ENCODE data around the gene SKIC2. TPM values are rescaled to one million over a fixed set of nuclear protein-coding genes. Genes with fewer than 3 reads are reported as not detected.
"Not testable (repeated sequence)": the region's sequence is repeated elsewhere in the genome, so short reads cannot be mapped to it uniquely, and the experiment has no call there.

SKIC2 gene
- total and polyA plus RNA-seq, 2 of the 4 experiments (the other 2 are of a cell fraction), result 30.6 to 46.0 TPM

DNA sequence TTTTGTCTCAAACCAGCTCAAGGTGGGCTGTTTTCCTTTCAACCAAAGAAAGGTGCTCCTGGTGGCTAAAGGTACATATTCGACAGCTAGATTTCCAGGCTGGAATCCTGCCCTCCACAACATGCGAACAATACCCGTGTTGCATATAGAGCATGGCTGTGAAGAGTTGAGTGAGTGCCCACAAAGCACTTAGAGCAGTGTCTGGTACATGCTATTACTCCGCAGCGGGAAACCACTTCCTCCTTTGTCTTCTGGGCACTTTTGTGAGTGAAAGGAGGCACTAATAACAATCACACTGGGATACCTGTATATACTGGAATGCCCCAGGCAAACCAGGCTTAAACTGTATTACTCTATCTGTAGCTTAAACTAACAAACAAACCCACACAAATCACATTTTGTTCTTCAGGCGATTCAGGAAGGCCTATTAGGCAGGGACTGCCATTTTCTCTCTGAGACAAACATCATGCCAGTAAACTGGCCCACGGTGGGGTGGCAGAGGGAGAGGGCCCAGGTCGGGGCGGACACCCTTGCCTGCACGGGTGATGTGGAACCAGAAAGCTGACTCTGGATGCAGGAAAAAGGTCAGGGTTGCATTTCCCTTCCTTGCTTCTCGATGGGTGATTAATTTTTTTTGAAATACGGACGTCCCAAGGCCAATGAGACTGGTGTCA lies 46.0 kb downstream of the SKIC2 start:
- H3K9me3 ChIP-seq (ENCODE audit: control insufficient read depth, insufficient read depth, low read length); H4K8ac ChIP-seq (ENCODE audit: low read depth in 2 of 2, low read length in 2 of 2); H2BK15ac ChIP-seq (ENCODE audit: low read depth, low read length); POLR2A ChIA-PET (ENCODE audit: unreplicated experiment); H4K91ac ChIP-seq (ENCODE audit: insufficient read depth, low read depth, low read length); H3K18ac ChIP-seq (ENCODE audit: low read depth, low read length); H2AK9ac ChIP-seq (replicated peaks; ENCODE audit: low read depth, low read length, poor library complexity); CTCF ChIA-PET; H4K20me1 ChIP-seq (ENCODE audit: insufficient read depth, low read length); H2AFZ ChIP-seq (replicated peaks; ENCODE audit: low read length, poor library complexity); H3K14ac ChIP-seq (replicated peaks; ENCODE audit: low read depth, low read length); H3K4ac ChIP-seq (ENCODE audit: low read depth, low read length); H3K4me3 ChIP-seq (ENCODE audit: insufficient read depth, low read depth, low read length); H2BK5ac ChIP-seq (ENCODE audit: low read depth, low read length, poor library complexity, severe bottlenecking); DNase-seq; H3K36me3 ChIP-seq (ENCODE audit: control insufficient read depth, insufficient read depth, low read length); H3K27ac ChIP-seq (ENCODE audit: insufficient read depth, low read length); in situ Hi-C loops (cut with MboI; ENCODE audit: low sequenced_read_pairs); H3K56ac ChIP-seq (ENCODE audit: extremely low read depth, insufficient read depth, low read length); H3K9me1 ChIP-seq (ENCODE audit: insufficient read depth, low read length); dilution Hi-C loops (cut with HindIII; ENCODE audit: low sequenced_read_pairs, unreplicated experiment); H3K4me1 ChIP-seq (ENCODE audit: control insufficient read depth, insufficient read depth, low read length); H2BK20ac ChIP-seq (ENCODE audit: low read depth, low read length); ATAC-seq (ENCODE audit: low read depth); H2BK120ac ChIP-seq (ENCODE audit: low read depth, low read length); H3K27me3 ChIP-seq (ENCODE audit: control insufficient read depth, insufficient read depth, low read length); H4K5ac ChIP-seq (ENCODE audit: low read depth, low read length); BruUV-seq (replicated peaks); H3K4me2 ChIP-seq (ENCODE audit: low read depth, low read length); H3K23ac ChIP-seq (ENCODE audit: low read depth, low read length); H2AK5ac ChIP-seq (ENCODE audit: low read depth, low read length); H3K9ac ChIP-seq (ENCODE audit: low read depth, low read length); H3K79me1 ChIP-seq (ENCODE audit: low read depth in 1 of 2, low read length in 2 of 2); intact Hi-C loops (cut with micrococcal nuclease): not testable (repeated sequence)
- WGBS, 2 experiments (ENCODE audit: extremely low coverage in 2 of 2, insufficient read length in 1 of 2), result 83% methylated on average over 4 of the region's 13 CpGs; no CpG with 5 or more reads in 1 of the 2 experiments

DNA sequence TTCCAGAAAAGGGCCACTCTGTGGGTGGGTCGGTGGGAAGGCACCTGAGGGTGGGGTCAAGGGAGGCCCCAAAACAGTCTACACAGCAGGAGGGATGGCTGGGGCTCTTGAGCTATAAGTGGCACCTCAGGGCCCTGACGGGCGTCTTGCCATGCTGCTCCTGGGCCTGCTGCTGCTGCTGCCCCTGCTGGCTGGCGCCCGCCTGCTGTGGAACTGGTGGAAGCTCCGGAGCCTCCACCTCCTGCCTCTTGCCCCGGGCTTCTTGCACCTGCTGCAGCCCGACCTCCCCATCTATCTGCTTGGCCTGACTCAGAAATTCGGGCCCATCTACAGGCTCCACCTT lies 46.5 kb downstream of the SKIC2 start:
- H3K4me3 ChIP-seq (ENCODE audit: insufficient read depth, low read depth, low read length); H3K36me3 ChIP-seq (ENCODE audit: control insufficient read depth, insufficient read depth, low read length); H2AFZ ChIP-seq (replicated peaks; ENCODE audit: low read length, poor library complexity); H4K91ac ChIP-seq (ENCODE audit: insufficient read depth, low read depth, low read length); DNase-seq; H2BK15ac ChIP-seq (ENCODE audit: low read depth, low read length); H2AK9ac ChIP-seq (replicated peaks; ENCODE audit: low read depth, low read length, poor library complexity); H2BK20ac ChIP-seq (ENCODE audit: low read depth, low read length); H3K14ac ChIP-seq (replicated peaks; ENCODE audit: low read depth, low read length); intact Hi-C loops (cut with micrococcal nuclease); H3K4me2 ChIP-seq (ENCODE audit: low read depth, low read length); CTCF ChIA-PET; H2BK120ac ChIP-seq (ENCODE audit: low read depth, low read length); H2BK5ac ChIP-seq (ENCODE audit: low read depth, low read length, poor library complexity, severe bottlenecking); BruUV-seq (replicated peaks); H3K9me1 ChIP-seq (ENCODE audit: insufficient read depth, low read length); dilution Hi-C loops (cut with HindIII; ENCODE audit: low sequenced_read_pairs, unreplicated experiment); H2AK5ac ChIP-seq (ENCODE audit: low read depth, low read length); in situ Hi-C loops (cut with MboI; ENCODE audit: low sequenced_read_pairs); H4K5ac ChIP-seq (ENCODE audit: low read depth, low read length); H4K20me1 ChIP-seq (ENCODE audit: insufficient read depth, low read length); H3K9me3 ChIP-seq (ENCODE audit: control insufficient read depth, insufficient read depth, low read length); H3K79me1 ChIP-seq (ENCODE audit: low read depth in 1 of 2, low read length in 2 of 2); H3K27me3 ChIP-seq (ENCODE audit: control insufficient read depth, insufficient read depth, low read length); ATAC-seq (ENCODE audit: low read depth); H3K4ac ChIP-seq (ENCODE audit: low read depth, low read length); H3K27ac ChIP-seq (ENCODE audit: insufficient read depth, low read length); H3K56ac ChIP-seq (ENCODE audit: extremely low read depth, insufficient read depth, low read length); POLR2A ChIA-PET (ENCODE audit: unreplicated experiment); H3K9ac ChIP-seq (ENCODE audit: low read depth, low read length); H4K8ac ChIP-seq (ENCODE audit: low read depth in 2 of 2, low read length in 2 of 2); H3K18ac ChIP-seq (ENCODE audit: low read depth, low read length); H3K4me1 ChIP-seq (ENCODE audit: control insufficient read depth, insufficient read depth, low read length); H3K23ac ChIP-seq (ENCODE audit: low read depth, low read length): not testable (repeated sequence)
- no CpG with 5 or more reads among the region's 9 CpGs for WGBS, 2 experiments (ENCODE audit: extremely low coverage in 2 of 2, insufficient read length in 1 of 2)
